Motor neuron (in vitro differentiated cells): ENCODE measurements around the gene ZDHHC14. TPM values are rescaled to one million over a fixed set of nuclear protein-coding genes. Genes with fewer than 3 reads are reported as not detected.
A peak's percentile ranks its signal among the peaks of the same experiment; 100 is the strongest.

Experiments used
- ATAC-seq, 8 experiments: fragments of 200-7000 bp; cut with Tn5 transposase; replicated peaks in 6 of 8; 2 replicates each; pipeline ENCODE4 v1.8.0; 2021; ENCODE audit warnings: mild to moderate bottlenecking in 8 of 8, moderate library complexity in 8 of 8
- H3K27ac ChIP-seq, 2 donors: fragments of 250-450 bp; sonication (Bioruptor Pico); 2 replicates each; pipeline ENCODE4 v1.9.0; 2021; ENCODE audit warnings: antibody characterized with exemption in 2 of 2, mild to moderate bottlenecking in 2 of 2, moderate library complexity in 1 of 2
- H3K4me1 ChIP-seq, 2 donors: fragments of 250-450 bp; sonication (Bioruptor Pico); replicated peaks in 1 of 2; 2 replicates each; pipeline ENCODE4 v1.6.1; 2021; ENCODE audit warnings: antibody characterized with exemption in 2 of 2, mild to moderate bottlenecking in 2 of 2, moderate library complexity in 1 of 2
- H3K4me3 ChIP-seq, 5 donors: fragments of 250-450 bp; sonication (Bioruptor Pico); 2 replicates each; pipeline ENCODE4 v1.9.0; 2021; ENCODE audit warnings: antibody characterized with exemption in 5 of 5, mild to moderate bottlenecking in 5 of 5, moderate library complexity in 4 of 5
- WGBS, 10 experiments: fragments of 450-650 bp; shearing (Covaris generic); methylation state at CpG; one replicate each; pipeline ENCODE4 v1.0.0; 2022; 5-methylcytosine and 5-hydroxymethylcytosine counted together
- in situ Hi-C, 9 experiments: fragments of 400-800 bp; cut with MboI; loops; one replicate each; pipeline ENCODE4 v1.15.0; 2021; ENCODE audit warnings: low sequenced_read_pairs in 9 of 9, low pct_unique_long_range_greater_than_20kb in 2 of 9; ENCODE audit not compliant: unreplicated experiment in 9 of 9
- total RNA-seq, 8 experiments: library from RNA; unstranded; fragments of 300-600 nt; gene quantifications; 2 replicates each; pipeline versions ENCODE4 v1.2.3 to v1.2.4, GENCODE V29; 2022

The ZDHHC14 gene
- total RNA-seq, 8 experiments from 2014 or later: 2.9 to 22.7 (median 3.7) TPM

GRCh38 chr6:157538698-157539097, 157.7 kb downstream of the ZDHHC14 start:
- H3K4me1 ChIP-seq: peaks cover 10 to 13% of the 10 kb centered on the region in 2 donors
- in situ Hi-C loops: no loop called here
- 80 to 100% (median 98%) methylated on average over 1 to 6 of the region's 13 CpGs; no CpG with 5 or more reads in 2 of the 10 experiments for WGBS, 10 experiments
- H3K4me3 ChIP-seq: no peak overlapping the region
- no peak overlapping the region for H3K27ac ChIP-seq
- no peak for ATAC-seq

GRCh38 chr6:157539421-157539822, 158.4 kb downstream of the ZDHHC14 start:
- WGBS, 10 experiments: 20 to 97% (median 90%) methylated on average over 1 to 8 of the region's 10 CpGs; no CpG with 5 or more reads in 1 of the 10 experiments
- Histone ChIP-seq H3K27ac (no peak overlapping the region), H3K4me1 (peaks cover 10 to 13% of the 10 kb centered on the region in 2 donors), H3K4me3 (no peak overlapping the region)
- in situ Hi-C loops: no loop called here
- no peak for ATAC-seq

GRCh38 chr6:157539900-157540752, 159.1 kb downstream of the ZDHHC14 start:
- H3K4me1 ChIP-seq: peaks cover 7 to 12% of the 10 kb centered on the region in 2 donors
- H3K27ac ChIP-seq: no peak overlapping the region
- H3K4me3 ChIP-seq: no peak overlapping the region
- WGBS, 10 experiments: 50 to 100% (median 89%) methylated on average over 2 to 10 of the region's 16 CpGs; no CpG with 5 or more reads in 1 of the 10 experiments
- ATAC-seq: peak in 1 of 8 experiments; percentile 43
- in situ Hi-C loops: no loop called here

GRCh38 chr6:157541618-157542413, 160.8 kb downstream of the ZDHHC14 start:
- Histone ChIP-seq H3K4me3 (no peak overlapping the region), H3K27ac (no peak overlapping the region), H3K4me1 (peaks cover 0 to 7% of the 10 kb centered on the region in 2 donors)
- in situ Hi-C loops: no loop called here
- ATAC-seq: peak in 2 of 8 experiments; percentile 52 to 58
- 35 to 100% (median 82%) methylated on average over 1 to 11 of the region's 13 CpGs; no CpG with 5 or more reads in 2 of the 10 experiments for WGBS, 10 experiments

GRCh38 chr6:157542414-157543160, 161.6 kb downstream of the ZDHHC14 start:
- H3K27ac ChIP-seq: no peak overlapping the region
- peaks cover 0 to 7% of the 10 kb centered on the region in 2 donors for H3K4me1 ChIP-seq
- no peak for ATAC-seq
- 75 to 100% (median 90%) methylated on average over 1 to 11 of the region's 21 CpGs; no CpG with 5 or more reads in 1 of the 10 experiments for WGBS, 10 experiments
- H3K4me3 ChIP-seq: no peak overlapping the region
- in situ Hi-C loops: no loop called here

- in situ Hi-C loops: no loop called here
- WGBS, 10 experiments: 0 to 100% (median 60%) methylated on average over 1 to 3 of the region's 3 CpGs; no CpG with 5 or more reads in 1 of the 10 experiments
- Histone ChIP-seq H3K4me1 (peaks cover 0 to 4% of the 10 kb centered on the region in 2 donors), H3K27ac (no peak overlapping the region), H3K4me3 (no peak overlapping the region)
- ATAC-seq: no peak
Measured at GRCh38 chr6:157546321-157546720, 165.3 kb downstream of the ZDHHC14 start.

GRCh38 chr6:157547112-157547511, 166.1 kb downstream of the ZDHHC14 start:
- Histone ChIP-seq H3K27ac (no peak overlapping the region), H3K4me3 (no peak overlapping the region), H3K4me1 (peaks cover 1 to 3% of the 10 kb centered on the region in 2 donors)
- 56 to 100% (median 90%) methylated on average over 1 to 8 of the region's 8 CpGs; no CpG with 5 or more reads in 1 of the 10 experiments for WGBS, 10 experiments
- in situ Hi-C loops: no loop called here
- no peak for ATAC-seq

GRCh38 chr6:157548635-157549467, 167.9 kb downstream of the ZDHHC14 start:
- WGBS, 10 experiments: 0 to 100% (median 98%) methylated on average over 1 to 17 of the region's 24 CpGs; no CpG with 5 or more reads in 1 of the 10 experiments
- no peak for ATAC-seq
- Histone ChIP-seq H3K27ac (no peak overlapping the region), H3K4me1 (peaks cover 0 to 12% of the 10 kb centered on the region in 2 donors), H3K4me3 (no peak overlapping the region)
- in situ Hi-C loops: no loop called here

- no peak overlapping the region for H3K4me3 ChIP-seq
- H3K4me1 ChIP-seq: peaks cover 0 to 12% of the 10 kb centered on the region in 2 donors
- 88 to 100% (median 97%) methylated on average over 2 to 3 of the region's 3 CpGs; no CpG with 5 or more reads in 4 of the 10 experiments for WGBS, 10 experiments
- no peak overlapping the region for H3K27ac ChIP-seq
- in situ Hi-C loops: no loop called here
- no peak for ATAC-seq
Measured at GRCh38 chr6:157549468-157549745, 168.4 kb downstream of the ZDHHC14 start.

- 60 to 100% (median 90%) methylated on average over 2 to 10 of the region's 12 CpGs; no CpG with 5 or more reads in 2 of the 10 experiments for WGBS, 10 experiments
- Histone ChIP-seq H3K27ac (no peak overlapping the region), H3K4me1 (peaks cover 4 to 14% of the 10 kb centered on the region in 2 donors), H3K4me3 (no peak overlapping the region)
- in situ Hi-C loops: no loop called here
- no peak for ATAC-seq
Measured at GRCh38 chr6:157550114-157550989, 169.4 kb downstream of the ZDHHC14 start.

- no peak overlapping the region for H3K27ac ChIP-seq
- 50 to 100% (median 92%) methylated on average over 1 to 5 of the region's 6 CpGs; no CpG with 5 or more reads in 4 of the 10 experiments for WGBS, 10 experiments
- ATAC-seq: peak in 2 of 8 experiments; percentile 48 to 69
- H3K4me1 ChIP-seq: peaks cover 10 to 17% of the 10 kb centered on the region in 2 donors
- no peak overlapping the region for H3K4me3 ChIP-seq
- in situ Hi-C loops: no loop called here
Measured at GRCh38 chr6:157551041-157551832, 170.2 kb downstream of the ZDHHC14 start.
